Measurements from ENCODE around the gene RRP1B.

DNA sequence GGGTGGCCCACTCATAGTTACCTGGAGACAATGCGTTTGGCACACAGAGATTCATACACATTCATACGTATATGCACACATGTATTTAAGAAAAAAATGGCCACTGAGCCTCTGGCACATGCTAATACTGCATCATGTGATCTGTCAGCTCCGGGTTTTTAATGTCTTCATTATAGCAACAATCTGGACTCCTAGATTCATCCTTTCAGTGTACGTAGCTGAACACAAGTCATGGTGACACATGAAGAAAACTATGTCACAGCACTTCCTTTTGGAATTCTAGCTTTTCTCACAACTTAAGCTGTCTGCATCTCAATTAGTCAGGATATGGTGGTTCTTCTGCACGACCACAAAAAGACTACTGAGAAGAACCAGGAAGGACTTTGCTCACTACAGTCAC, 24.7 kb upstream of the RRP1B start:
- TF ChIP-seq, protein P1, sequence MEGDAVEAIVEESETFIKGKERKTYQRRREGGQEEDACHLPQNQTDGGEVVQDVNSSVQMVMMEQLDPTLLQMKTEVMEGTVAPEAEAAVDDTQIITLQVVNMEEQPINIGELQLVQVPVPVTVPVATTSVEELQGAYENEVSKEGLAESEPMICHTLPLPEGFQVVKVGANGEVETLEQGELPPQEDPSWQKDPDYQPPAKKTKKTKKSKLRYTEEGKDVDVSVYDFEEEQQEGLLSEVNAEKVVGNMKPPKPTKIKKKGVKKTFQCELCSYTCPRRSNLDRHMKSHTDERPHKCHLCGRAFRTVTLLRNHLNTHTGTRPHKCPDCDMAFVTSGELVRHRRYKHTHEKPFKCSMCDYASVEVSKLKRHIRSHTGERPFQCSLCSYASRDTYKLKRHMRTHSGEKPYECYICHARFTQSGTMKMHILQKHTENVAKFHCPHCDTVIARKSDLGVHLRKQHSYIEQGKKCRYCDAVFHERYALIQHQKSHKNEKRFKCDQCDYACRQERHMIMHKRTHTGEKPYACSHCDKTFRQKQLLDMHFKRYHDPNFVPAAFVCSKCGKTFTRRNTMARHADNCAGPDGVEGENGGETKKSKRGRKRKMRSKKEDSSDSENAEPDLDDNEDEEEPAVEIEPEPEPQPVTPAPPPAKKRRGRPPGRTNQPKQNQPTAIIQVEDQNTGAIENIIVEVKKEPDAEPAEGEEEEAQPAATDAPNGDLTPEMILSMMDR (IDR thresholded peaks at IDR 0.05; ENCODE audit: insufficient read depth, low read length), result no peak
- TF ChIP-seq GABPA (IDR thresholded peaks at IDR 0.05; ENCODE audit: low read depth), result no peak
- no peak for TF ChIP-seq POLR2AphosphoS5 (IDR thresholded peaks at IDR 0.05; ENCODE audit: low read depth)
- no peak for TF ChIP-seq REST (IDR thresholded peaks at IDR 0.05; ENCODE audit: insufficient replicate concordance, low read depth)
